Loucy (cell line): ENCODE results near the gene MVD.

Source experiments
- H2AFZ ChIP-seq: fragments of 200-600 bp; sonication (generic); 2 replicates; pipeline ENCODE4 v1.6.0; 2016; ENCODE audit warnings: antibody characterized with exemption, mild to moderate bottlenecking, low read length, moderate library complexity
- H3F3A ChIP-seq: fragments of 200-600 bp; 2 replicates; pipeline ENCODE4 v1.6.0; 2016; ENCODE audit warnings: antibody characterized with exemption, low read depth, mild to moderate bottlenecking
- H3K27me3 ChIP-seq: fragments of 200-600 bp; sonication (generic); 2 replicates; pipeline ENCODE4 v1.6.1; 2014; ENCODE audit warnings: low read length, mild to moderate bottlenecking; ENCODE audit not compliant: insufficient read depth, poor library complexity, severe bottlenecking
- H3K36me3 ChIP-seq: fragments of 200-600 bp; sonication (generic); 2 replicates; pipeline ENCODE4 v1.6.1; 2016; ENCODE audit warnings: low read length; ENCODE audit not compliant: insufficient read depth
- H3K4me1 ChIP-seq: fragments of 200-600 bp; sonication (generic); 2 replicates; pipeline ENCODE4 v1.5.1; 2014; ENCODE audit warnings: low read length, mild to moderate bottlenecking; ENCODE audit not compliant: insufficient read depth, poor library complexity, severe bottlenecking
- H3K4me2 ChIP-seq: fragments of 200-600 bp; sonication (generic); 2 replicates; pipeline ENCODE4 v1.6.0; 2014; ENCODE audit warnings: antibody characterized with exemption, low read length, low read depth, mild to moderate bottlenecking; ENCODE audit not compliant: poor library complexity, severe bottlenecking
- H3K4me3 ChIP-seq: fragments of 200-600 bp; sonication (generic); 2 replicates; pipeline ENCODE4 v1.5.1; 2014; ENCODE audit warnings: low read length, mild to moderate bottlenecking, mixed read lengths; ENCODE audit not compliant: poor library complexity, severe bottlenecking
- H3K79me2 ChIP-seq: fragments of 200-600 bp; sonication (generic); 2 replicates; pipeline ENCODE4 v1.6.1; 2014; ENCODE audit warnings: low read length; ENCODE audit not compliant: insufficient read depth
- H3K9ac ChIP-seq: fragments of 200-600 bp; sonication (generic); 2 replicates; pipeline ENCODE4 v1.6.0; 2014; ENCODE audit warnings: mild to moderate bottlenecking, low read depth, low read length, moderate library complexity; ENCODE audit not compliant: poor library complexity, severe bottlenecking
- H3K9me2 ChIP-seq: fragments of 200-600 bp; sonication (generic); replicated peaks from 2 replicates; pipeline ENCODE4 v1.6.1; 2016; ENCODE audit warnings: low read depth, low read length, mixed read lengths
- H3K9me3 ChIP-seq: fragments of 200-600 bp; sonication (generic); 2 replicates; pipeline ENCODE4 v1.6.1; 2014; ENCODE audit warnings: mild to moderate bottlenecking, antibody characterized with exemption, low read length, low read depth; ENCODE audit not compliant: insufficient read depth
- H4K20me1 ChIP-seq: fragments of 200-600 bp; sonication (generic); 2 replicates; pipeline ENCODE4 v1.6.0; 2014; ENCODE audit warnings: antibody characterized with exemption, low read length, mild to moderate bottlenecking; ENCODE audit not compliant: insufficient read depth, poor library complexity, severe bottlenecking
- EZH2phosphoT487 ChIP-seq: fragments of 200-600 bp; IDR thresholded peaks from 2 replicates; pipeline ENCODE4 v1.6.1; 2018; ENCODE audit warnings: antibody characterized with exemption, mild to moderate bottlenecking, moderate library complexity, borderline replicate concordance
- TF ChIP-seq, protein P1 (sequence below): fragments of 200-600 bp; sonication (generic); conservative IDR thresholded peaks from 2 replicates; pipeline ENCODE4 v1.5.1; 2014; ENCODE audit warnings: mild to moderate bottlenecking, antibody characterized with exemption, low read length

The MVD gene

DNA sequence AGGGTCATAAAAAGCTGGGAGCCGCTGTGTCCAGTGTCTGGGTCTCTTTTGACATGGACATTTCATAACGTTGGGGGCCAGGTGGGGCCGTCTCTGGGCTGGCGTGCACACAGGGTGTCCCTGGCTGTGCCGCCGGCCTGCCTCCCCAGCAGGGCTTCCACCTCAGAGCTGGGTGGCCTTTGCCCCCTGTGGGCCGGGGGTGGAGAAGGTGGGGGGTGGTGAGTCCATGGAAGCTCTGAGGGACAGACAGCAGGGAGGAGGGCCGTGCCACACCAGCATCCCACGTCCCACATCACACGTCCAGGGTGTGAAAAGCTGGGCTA lies 24.3 kb upstream of the MVD start:
- H3K4me2 ChIP-seq: no peak overlapping the region
- TF ChIP-seq, protein P1, sequence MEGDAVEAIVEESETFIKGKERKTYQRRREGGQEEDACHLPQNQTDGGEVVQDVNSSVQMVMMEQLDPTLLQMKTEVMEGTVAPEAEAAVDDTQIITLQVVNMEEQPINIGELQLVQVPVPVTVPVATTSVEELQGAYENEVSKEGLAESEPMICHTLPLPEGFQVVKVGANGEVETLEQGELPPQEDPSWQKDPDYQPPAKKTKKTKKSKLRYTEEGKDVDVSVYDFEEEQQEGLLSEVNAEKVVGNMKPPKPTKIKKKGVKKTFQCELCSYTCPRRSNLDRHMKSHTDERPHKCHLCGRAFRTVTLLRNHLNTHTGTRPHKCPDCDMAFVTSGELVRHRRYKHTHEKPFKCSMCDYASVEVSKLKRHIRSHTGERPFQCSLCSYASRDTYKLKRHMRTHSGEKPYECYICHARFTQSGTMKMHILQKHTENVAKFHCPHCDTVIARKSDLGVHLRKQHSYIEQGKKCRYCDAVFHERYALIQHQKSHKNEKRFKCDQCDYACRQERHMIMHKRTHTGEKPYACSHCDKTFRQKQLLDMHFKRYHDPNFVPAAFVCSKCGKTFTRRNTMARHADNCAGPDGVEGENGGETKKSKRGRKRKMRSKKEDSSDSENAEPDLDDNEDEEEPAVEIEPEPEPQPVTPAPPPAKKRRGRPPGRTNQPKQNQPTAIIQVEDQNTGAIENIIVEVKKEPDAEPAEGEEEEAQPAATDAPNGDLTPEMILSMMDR: no peak
- no peak for TF ChIP-seq EZH2phosphoT487
- no peaks in the 10 kb centered on the region for H3K9me3 ChIP-seq
- no peaks in the 10 kb centered on the region for H3F3A ChIP-seq
- no peak overlapping the region for H2AFZ ChIP-seq
- no peaks in the 10 kb centered on the region for H3K9me2 ChIP-seq
- no peaks in the 10 kb centered on the region for H3K27me3 ChIP-seq
- H3K4me1 ChIP-seq: peaks cover 6% of the 10 kb centered on the region
- no peaks in the 10 kb centered on the region for H4K20me1 ChIP-seq
- H3K9ac ChIP-seq: no peak overlapping the region
- no peaks in the 10 kb centered on the region for H3K79me2 ChIP-seq
- H3K4me3 ChIP-seq: no peak overlapping the region
- no peaks in the 10 kb centered on the region for H3K36me3 ChIP-seq

DNA sequence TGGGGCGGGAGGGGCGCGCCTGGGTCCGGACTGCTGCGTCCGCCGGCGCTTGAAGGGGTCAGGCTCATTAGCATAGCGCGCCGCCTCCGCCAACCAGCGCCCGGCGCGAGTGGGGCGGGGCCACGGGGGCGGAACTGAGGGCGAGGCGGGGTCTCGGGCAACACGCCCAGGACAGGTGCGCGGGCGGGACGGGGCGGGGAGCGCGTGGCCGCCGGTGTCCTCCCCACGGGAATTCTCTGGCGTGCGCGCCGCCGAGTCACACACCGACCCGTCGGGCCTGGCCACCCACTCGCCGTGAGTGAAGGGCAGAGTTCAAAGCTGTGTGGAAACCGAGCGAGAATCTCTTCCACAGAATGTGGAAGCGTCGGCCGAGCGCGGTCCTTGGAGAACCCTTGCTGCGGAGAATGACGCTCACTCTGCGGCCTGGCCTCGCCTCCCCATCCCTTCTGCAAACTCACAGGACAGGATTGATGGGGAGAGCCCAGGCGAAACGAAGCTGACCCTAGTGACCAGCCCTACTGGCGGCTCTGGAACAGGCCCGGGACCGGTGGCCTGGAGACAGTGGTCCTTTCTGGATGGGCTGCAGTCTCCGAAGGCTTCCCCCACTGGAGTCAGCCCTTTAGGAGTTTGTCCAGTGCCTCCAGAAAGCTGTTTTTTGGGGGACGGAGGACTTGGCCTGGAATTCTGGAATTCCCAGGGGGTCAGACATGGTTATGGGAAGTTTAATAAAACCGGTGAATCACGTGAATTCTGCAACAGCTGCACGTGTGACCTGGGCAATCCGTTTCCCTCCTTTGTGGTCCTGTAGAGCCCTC lies 23.8 kb upstream of the MVD start, which contains the start of gene SNAI3:
Gene SNAI3 (minus strand): TSS at position 69 of the 815 bp plus-strand sequence. CDS start 101 bp downstream, outside the sequence.
- Histone ChIP-seq H3K4me3 (peak within 1 kb of the TSS; percentile 71), H3K4me2 (peak within 1 kb of the TSS; percentile 82), H4K20me1 (no peaks in the 10 kb centered on the region), H3K9me2 (no peaks in the 10 kb centered on the region), H3K36me3 (no peaks in the 10 kb centered on the region), H3K9me3 (no peaks in the 10 kb centered on the region), H3F3A (no peaks in the 10 kb centered on the region), H3K9ac (no peak within 1 kb of the TSS), H3K4me1 (peaks cover 6% of the 10 kb centered on the region), H2AFZ (no peak within 1 kb of the TSS), H3K27me3 (no peaks in the 10 kb centered on the region), H3K79me2 (no peaks in the 10 kb centered on the region)
- TF ChIP-seq EZH2phosphoT487: no peak
- TF ChIP-seq, protein P1: no peak

DNA sequence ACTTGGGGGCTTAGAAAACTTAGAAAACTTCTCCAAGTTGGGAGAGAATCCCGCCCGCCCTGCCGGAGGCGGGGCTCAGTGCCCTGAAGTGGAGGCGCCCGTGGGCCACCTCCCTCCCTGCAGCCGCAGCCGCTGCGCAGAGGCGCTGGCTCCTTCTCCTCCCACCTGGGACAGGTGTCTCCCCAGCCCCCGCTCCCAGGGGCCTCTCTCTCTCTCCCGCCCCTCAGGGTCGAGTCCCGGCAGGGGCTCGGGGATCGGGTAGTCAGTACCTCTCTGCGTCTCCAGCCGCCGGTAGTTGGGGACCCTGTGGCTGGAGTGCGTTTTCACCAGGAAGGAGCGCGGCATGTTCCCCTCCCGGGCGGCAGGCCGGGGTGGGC lies 23.2 kb upstream of the MVD start:
- Histone ChIP-seq H3K9ac (no peak overlapping the region), H4K20me1 (no peaks in the 10 kb centered on the region), H3K36me3 (no peaks in the 10 kb centered on the region), H3K4me3 (peak overlapping the region; percentile 71), H3K4me1 (peaks cover 6% of the 10 kb centered on the region), H3K9me2 (no peaks in the 10 kb centered on the region), H3K4me2 (peak overlapping the region; percentile 82), H3F3A (no peaks in the 10 kb centered on the region), H3K79me2 (no peaks in the 10 kb centered on the region), H2AFZ (no peak overlapping the region), H3K27me3 (no peaks in the 10 kb centered on the region), H3K9me3 (no peaks in the 10 kb centered on the region)
- TF ChIP-seq EZH2phosphoT487: no peak
- TF ChIP-seq, protein P1: no peak
